GM12878 (cell line): ENCODE measurements around the gene EPB41L2. TPM values are rescaled to one million over a fixed set of nuclear protein-coding genes. Genes with fewer than 3 reads are reported as not detected.
A peak's percentile ranks its signal among the peaks of the same experiment; 100 is the strongest.

ENCODE experiments used
- ATAC-seq: fragments of 200-7000 bp; cut with Tn5 transposase; 3 replicates; pipeline ENCODE4 v1.9.1; 2020; ENCODE audit warnings: mild to moderate bottlenecking, moderate library complexity
- BruUV-seq: library from RNA; stranded (reverse); fragments of 400-500 nt; replicated peaks from 2 replicates; lab custom pipeline; 2021; lab: Mats Ljungman, UMichigan
- CTCF ChIA-PET: fragments of 300-600 bp; sonication (Branson Sonifier 250); formaldehyde crosslinking; extraction: SDS; loops from one replicate; lab custom pipeline; 2021; ENCODE audit warnings: inconsistent platforms; lab: Yijun Ruan, JAX
- POLR2A ChIA-PET: fragments of 350-600 bp; formaldehyde crosslinking; extraction: SDS; loops from one replicate; lab custom pipeline; 2021; ENCODE audit warnings: inconsistent platforms; lab: Charles Lee
- RAD21 ChIA-PET: fragments of 300-600 bp; sonication (Branson Sonifier 250); formaldehyde crosslinking; loops from one replicate; lab custom pipeline; 2023; ENCODE audit warnings: antibody characterized with exemption; ENCODE audit not compliant: unreplicated experiment; lab: Charles Lee
- SMC1A ChIA-PET: fragments of 300-600 bp; sonication (Branson Sonifier 250); formaldehyde crosslinking; loops from one replicate; lab custom pipeline; 2023; ENCODE audit not compliant: unreplicated experiment, uncharacterized antibody; lab: Charles Lee
- DNase-seq: peaks from one replicate; pipeline ENCODE4 v3.0.0-alpha.2; 2011; ENCODE audit warnings: low read depth, low spot score
- FAIRE-seq: peaks from 3 replicates; lab custom pipeline; 2011; peaks lifted over from hg19 to GRCh38; lab: Jason Lieb, UNC
- H2AFZ ChIP-seq: 2 replicates; pipeline ENCODE4 v1.6.0; 2011; ENCODE audit warnings: low read depth, low read length, control low read depth; ENCODE audit not compliant: control insufficient read depth
- H3K27ac ChIP-seq: 2 replicates; pipeline ENCODE4 v1.5.1; 2011; ENCODE audit warnings: control low read depth; ENCODE audit not compliant: control insufficient read depth, insufficient read depth
- H3K27me3 ChIP-seq, 2 experiments: replicated peaks in 1 of 2; 2 replicates each; pipeline versions ENCODE4 v1.6.0 to v1.6.1; 2011; ENCODE audit warnings: low read length in 1 of 2; ENCODE audit not compliant: control insufficient read depth in 2 of 2, insufficient read depth in 2 of 2
- H3K36me3 ChIP-seq, 2 experiments: 2 replicates each; pipeline ENCODE4 v1.5.1; 2011; ENCODE audit warnings: low read length in 1 of 2; ENCODE audit not compliant: control insufficient read depth in 2 of 2, insufficient read depth in 2 of 2
- H3K4me1 ChIP-seq: 2 replicates; pipeline ENCODE4 v1.6.1; 2011; ENCODE audit warnings: mild to moderate bottlenecking, low read length, moderate library complexity, mixed read lengths; ENCODE audit not compliant: control insufficient read depth, insufficient read depth
- H3K4me2 ChIP-seq: 2 replicates; pipeline ENCODE4 v1.6.0; 2011; ENCODE audit warnings: control low read depth; ENCODE audit not compliant: control insufficient read depth, insufficient read depth
- H3K4me3 ChIP-seq: fragments of 200-600 bp; sonication (generic); 2 replicates; pipeline ENCODE4 v1.5.1; 2016
- H3K79me2 ChIP-seq: 2 replicates; pipeline ENCODE4 v1.6.0; 2011; ENCODE audit warnings: low read length; ENCODE audit not compliant: control insufficient read depth, insufficient read depth
- H3K9ac ChIP-seq: 2 replicates; pipeline ENCODE4 v1.8.0; 2011; ENCODE audit warnings: low read length, control low read depth, mixed read lengths; ENCODE audit not compliant: control insufficient read depth, insufficient read depth
- H3K9me3 ChIP-seq: replicated peaks from 3 replicates; pipeline ENCODE4 v1.5.1; 2011; ENCODE audit warnings: mild to moderate bottlenecking, low read length; ENCODE audit not compliant: control insufficient read depth, insufficient read depth
- H4K20me1 ChIP-seq: 2 replicates; pipeline ENCODE4 v1.6.0; 2011; ENCODE audit not compliant: control insufficient read depth, insufficient read depth
- E2F4 ChIP-seq: IDR thresholded peaks from 2 replicates; pipeline ENCODE4 v1.6.1; 2012; ENCODE audit warnings: low read depth, low read length, improper control_type of control experiment
- IKZF1 ChIP-seq: fragments of 450-650 bp; conservative IDR thresholded peaks from 2 replicates; pipeline ENCODE4 v1.6.1; 2017; ENCODE audit warnings: antibody characterized with exemption, mild to moderate bottlenecking
- IRF4 ChIP-seq: IDR thresholded peaks from 2 replicates; pipeline ENCODE4 v1.6.1; 2011; ENCODE audit warnings: low read depth, low read length
- JUNB ChIP-seq: IDR thresholded peaks from 2 replicates; pipeline ENCODE4 v1.6.1; 2016; ENCODE audit warnings: antibody characterized with exemption, mild to moderate bottlenecking
- KDM1A ChIP-seq: fragments of 200-600 bp; sonication (generic); IDR thresholded peaks from 2 replicates; pipeline ENCODE4 v1.6.1; 2016; ENCODE audit warnings: borderline replicate concordance
- MAX ChIP-seq: IDR thresholded peaks from 2 replicates; pipeline ENCODE4 v1.6.1; 2012; ENCODE audit warnings: low read depth, low read length, improper control_type of control experiment
- NKRF ChIP-seq: fragments of 450-650 bp; conservative IDR thresholded peaks from 2 replicates; pipeline ENCODE4 v1.6.1; 2017; ENCODE audit warnings: mild to moderate bottlenecking, moderate library complexity
- NRF1 ChIP-seq: conservative IDR thresholded peaks from 2 replicates; pipeline ENCODE4 v1.6.1; 2011; ENCODE audit warnings: mild to moderate bottlenecking, low read depth, low read length, improper control_type of control experiment
- PRDM15 ChIP-seq: fragments of 450-650 bp; formaldehyde crosslinking; IDR thresholded peaks from 2 replicates; pipeline ENCODE4 v1.4.0; 2020; ENCODE audit warnings: mild to moderate bottlenecking, moderate library complexity
- RAD51 ChIP-seq: fragments of 450-650 bp; IDR thresholded peaks from 2 replicates; pipeline ENCODE4 v1.6.1; 2016; ENCODE audit warnings: moderate library complexity, mild to moderate bottlenecking, inconsistent platforms
- RUNX3 ChIP-seq: IDR thresholded peaks from 2 replicates; pipeline ENCODE4 v1.6.1; 2012; ENCODE audit warnings: low read length, inconsistent platforms
- SMC3 ChIP-seq: IDR thresholded peaks from 2 replicates; pipeline ENCODE4 v1.6.1; 2011; ENCODE audit warnings: low read length, improper control_type of control experiment, borderline replicate concordance
- TAF1 ChIP-seq: IDR thresholded peaks from 2 replicates; pipeline ENCODE4 v1.6.1; 2011; ENCODE audit warnings: mild to moderate bottlenecking, low read depth, low read length, borderline replicate concordance
- ZNF217 ChIP-seq: fragments of 450-650 bp; IDR thresholded peaks from 2 replicates; pipeline ENCODE4 v1.6.1; 2017; ENCODE audit warnings: antibody characterized with exemption, mild to moderate bottlenecking
- ZNF24 ChIP-seq: fragments of 450-650 bp; IDR thresholded peaks from 2 replicates; pipeline ENCODE4 v1.6.1; 2017; ENCODE audit warnings: antibody characterized with exemption, mild to moderate bottlenecking
- WGBS: methylation state at CpG from one replicate; pipeline ENCODE4 v1.1.6; 2016; ENCODE audit warnings: low lambda C conversion rate; ENCODE audit not compliant: insufficient replicate concordance, insufficient coverage; ENCODE audit errors: missing lambda C conversion rate; 5-methylcytosine and 5-hydroxymethylcytosine counted together
- in situ Hi-C: fragments of 300-500 bp; cut with MboI; formaldehyde crosslinking; loops from 9 replicates; pipeline ENCODE4 v1.14.3; 2018; ENCODE audit warnings: mixed read lengths
- intact Hi-C: fragments of 100-400 bp; cut with micrococcal nuclease; formaldehyde crosslinking; loops from one replicate; pipeline ENCODE4 v1.14.2; 2022; ENCODE audit not compliant: unreplicated experiment
- polyA plus RNA-seq, 11 experiments: library from polyadenylated mRNA; depleted of rRNA in 4 of 11; unstranded in 6 of 11; stranded (reverse) in 5 of 11; fragments of >200 nt; fragmentation: Nextera tagmentation in 4 of 11; fragmentation: Illumina TruSeq in 1 of 11; extraction: Ambion mirVana in 4 of 11; extraction: Trizol in 1 of 11; gene quantifications; 1 replicate in 1 of 11; 2 replicates in 10 of 11; pipeline versions ENCODE4 v1.2.1 to v1.2.3, GENCODE V29; 2011 to 2016; ENCODE audit warnings: inconsistent platforms in 2 of 11, missing spikeins in 2 of 11, low read depth in 1 of 11
- total RNA-seq, 4 experiments: library from RNA; depleted of rRNA in 3 of 4; stranded (reverse); fragments of >200 nt in 3 of 4; fragmentation: Illumina TruSeq in 1 of 4; extraction: Trizol in 1 of 4; gene quantifications; 2 replicates each; pipeline versions ENCODE4 v1.2.1 to v1.2.3, GENCODE V29; 2013 to 2021
- TF ChIP-seq, protein P1 (sequence below): fragments of 450-650 bp; IDR thresholded peaks from 2 replicates; pipeline ENCODE4 v1.6.1; 2017; ENCODE audit warnings: mild to moderate bottlenecking

EPB41L2 gene
- total and polyA plus RNA-seq, 10 of the 15 experiments (the other 5 are each of a cell fraction or from before 2014, with no cell fraction given): 7.4 to 41.6 (median 19.0) TPM

DNA sequence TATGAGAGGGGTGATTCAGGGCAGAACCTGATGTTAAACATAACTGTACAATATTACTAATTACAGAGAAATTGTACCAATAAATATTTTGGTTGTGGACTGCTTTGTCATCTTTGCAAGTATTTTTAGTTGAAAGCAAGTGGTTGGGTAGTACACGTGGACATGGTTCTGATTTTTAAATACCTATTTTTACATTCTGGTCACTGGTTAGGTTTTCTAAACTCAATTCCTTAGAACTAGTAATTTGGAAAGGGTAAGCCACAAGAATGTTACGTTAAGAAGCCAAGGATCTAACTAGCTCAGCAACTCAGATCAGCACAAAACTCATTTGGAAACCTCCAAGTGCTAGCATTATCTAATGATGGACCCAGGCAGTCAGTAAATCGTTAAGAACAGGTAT, 2.7 kb downstream of the EPB41L2 start:
- no peaks in the 10 kb centered on the region; the same call in 1 of the 2 replicates for H4K20me1 ChIP-seq
- H3K27me3 ChIP-seq: no peaks in the 10 kb centered on the region
- TSS peak; percentile 41 for BruUV-seq
- SMC1A ChIA-PET: interaction anchor here (0.8 to 3.0 kb wide), 11 partner anchors 11 to 175 kb away, joined by 3 to 12 read pairs (median 4); no protein-coding TSS in a partner anchor
- intact Hi-C loops (loop anchor here (5.0 kb wide), 2 partner anchors 98 to 153 kb away; no protein-coding TSS in a partner anchor), in situ Hi-C loops (no loop called here)
- no peak overlapping the region for H2AFZ ChIP-seq
- POLR2A ChIA-PET: interaction anchor here (0.6 kb wide), 1 partner anchor 14 kb away, joined by 3 read pairs; no protein-coding TSS in a partner anchor
- CTCF ChIA-PET: interaction anchor here (0.6 to 1.5 kb wide), 5 partner anchors 15 to 852 kb away, joined by 3 to 7 read pairs (median 3); no protein-coding TSS in a partner anchor
- ATAC-seq (peak; percentile 38), FAIRE-seq (peak; percentile 68), DNase-seq (no peak)
- peaks cover 38% of the 10 kb centered on the region for H3K79me2 ChIP-seq
- RAD21 ChIA-PET: interaction anchor here (0.7 to 2.4 kb wide), 7 partner anchors 15 to 175 kb away, joined by 3 to 9 read pairs (median 4); no protein-coding TSS in a partner anchor
- H3K27ac ChIP-seq: no peak overlapping the region
- H3K9me3 ChIP-seq: peaks cover 2% of the 10 kb centered on the region; the same call in 2 of the 3 replicates
- WGBS: 0% methylated on average over 3 of the region's 3 CpGs
- H3K4me2 ChIP-seq: peak overlapping the region; percentile 19
- no peaks in the 10 kb centered on the region for H3K36me3 ChIP-seq
- H3K4me1 ChIP-seq: peaks cover 6% of the 10 kb centered on the region
- H3K4me3 ChIP-seq: peak overlapping the region; percentile 88; the same call in 1 of the 2 replicates
- no peak overlapping the region for H3K9ac ChIP-seq
- TF ChIP-seq KDM1A (no peak), RUNX3 (peak; percentile 62), NKRF (no peak), IRF4 (peak; percentile 29; the same call in 1 of the 2 replicates), SMC3 (no peak), NRF1 (no peak), PRDM15 (CRISPR knock-in tag) (no peak), ZNF24 (no peak), MAX (no peak), RAD51 (no peak), JUNB (peak; percentile 42), IKZF1 (no peak), E2F4 (no peak), TAF1 (no peak), ZNF217 (no peak)
- TF ChIP-seq, protein P1, sequence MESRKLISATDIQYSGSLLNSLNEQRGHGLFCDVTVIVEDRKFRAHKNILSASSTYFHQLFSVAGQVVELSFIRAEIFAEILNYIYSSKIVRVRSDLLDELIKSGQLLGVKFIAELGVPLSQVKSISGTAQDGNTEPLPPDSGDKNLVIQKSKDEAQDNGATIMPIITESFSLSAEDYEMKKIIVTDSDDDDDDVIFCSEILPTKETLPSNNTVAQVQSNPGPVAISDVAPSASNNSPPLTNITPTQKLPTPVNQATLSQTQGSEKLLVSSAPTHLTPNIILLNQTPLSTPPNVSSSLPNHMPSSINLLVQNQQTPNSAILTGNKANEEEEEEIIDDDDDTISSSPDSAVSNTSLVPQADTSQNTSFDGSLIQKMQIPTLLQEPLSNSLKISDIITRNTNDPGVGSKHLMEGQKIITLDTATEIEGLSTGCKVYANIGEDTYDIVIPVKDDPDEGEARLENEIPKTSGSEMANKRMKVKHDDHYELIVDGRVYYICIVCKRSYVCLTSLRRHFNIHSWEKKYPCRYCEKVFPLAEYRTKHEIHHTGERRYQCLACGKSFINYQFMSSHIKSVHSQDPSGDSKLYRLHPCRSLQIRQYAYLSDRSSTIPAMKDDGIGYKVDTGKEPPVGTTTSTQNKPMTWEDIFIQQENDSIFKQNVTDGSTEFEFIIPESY: no peak
